ENCODE measurements around the gene ACTRT2. TPM values are rescaled to one million over a fixed set of nuclear protein-coding genes. Genes with fewer than 3 reads are reported as not detected.

ACTRT2 gene
- total and polyA plus RNA-seq, 10 of the 15 experiments (the other 5 are each of a cell fraction or from before 2014, with no cell fraction given), result not detected

DNA sequence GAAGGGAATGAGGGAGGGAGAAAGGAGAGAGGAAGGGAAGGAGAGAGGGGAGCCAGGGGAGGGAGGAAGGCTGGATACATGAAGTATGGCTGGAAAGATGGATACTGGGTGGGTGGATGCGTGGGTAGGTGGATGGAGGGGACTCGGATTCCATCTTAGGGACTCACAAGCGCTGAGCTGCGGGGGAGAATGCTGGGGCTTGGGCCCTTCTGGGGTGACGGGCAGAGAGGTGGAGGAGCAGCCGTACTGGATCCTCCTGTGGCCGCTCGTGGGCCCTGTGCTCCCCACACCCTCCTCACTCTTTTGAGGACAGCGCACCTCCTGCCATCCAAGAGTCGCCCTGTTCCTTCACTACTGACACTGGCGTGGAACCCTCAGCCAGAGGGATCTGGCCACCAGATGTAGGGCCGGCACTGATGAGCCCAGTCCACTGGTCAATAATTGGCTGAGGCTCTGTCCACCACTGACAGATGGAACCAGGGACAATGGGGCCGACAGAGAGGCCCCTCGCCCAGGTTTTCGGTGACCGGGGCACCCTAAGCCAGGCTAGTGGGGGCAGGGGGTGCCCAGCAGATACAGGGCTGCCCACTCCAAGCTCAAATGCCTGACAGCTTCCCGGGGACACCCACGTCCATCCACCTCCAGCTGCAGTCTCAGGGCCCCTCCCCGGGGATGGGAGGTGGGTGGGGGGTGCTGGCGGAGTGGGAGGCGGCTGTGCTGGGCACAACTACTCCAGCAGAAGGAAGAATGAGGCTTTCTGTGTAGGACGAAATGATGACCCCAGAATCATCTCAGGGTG, 4.4 kb upstream of the ACTRT2 start:
- CTCF ChIA-PET, result no interaction called here
- RAD21 ChIA-PET (ENCODE audit: unreplicated experiment), result no interaction called here
- no peaks in the 10 kb centered on the region for H3K27me3 ChIP-seq (replicated peaks in 1 of 2; ENCODE audit: control insufficient read depth in 2 of 2, insufficient read depth in 2 of 2, low read length in 1 of 2)
- in situ Hi-C loops (cut with MboI) (no loop called here), intact Hi-C loops (cut with micrococcal nuclease; ENCODE audit: unreplicated experiment) (no loop called here)
- H3K4me2 ChIP-seq (ENCODE audit: control insufficient read depth, insufficient read depth), result no peak overlapping the region
- no peaks in the 10 kb centered on the region for H3K36me3 ChIP-seq (ENCODE audit: control insufficient read depth in 2 of 2, insufficient read depth in 2 of 2, low read length in 1 of 2)
- H3K9ac ChIP-seq (ENCODE audit: control insufficient read depth, insufficient read depth, low read length), result no peak overlapping the region
- ATAC-seq, result no peak
- BruUV-seq (replicated peaks), result no TSS peak
- DNase-seq (ENCODE audit: low read depth, low spot score), result no peak
- H3K4me3 ChIP-seq, result no peak overlapping the region
- H4K20me1 ChIP-seq (ENCODE audit: control insufficient read depth, insufficient read depth), result no peaks in the 10 kb centered on the region
- H3K9me3 ChIP-seq (replicated peaks; ENCODE audit: control insufficient read depth, insufficient read depth, low read length), result no peaks in the 10 kb centered on the region
- SMC1A ChIA-PET (ENCODE audit: uncharacterized antibody, unreplicated experiment), result no interaction called here
- H3K27ac ChIP-seq (ENCODE audit: control insufficient read depth, insufficient read depth), result no peak overlapping the region
- no peaks in the 10 kb centered on the region for H3K4me1 ChIP-seq (ENCODE audit: control insufficient read depth, insufficient read depth, low read length)
- TF ChIP-seq NFXL1 (IDR thresholded peaks at IDR 0.05; ENCODE audit: borderline replicate concordance) (no peak), CHD2 (IDR thresholded peaks at IDR 0.05; ENCODE audit: borderline replicate concordance, low read depth, low read length) (no peak), IKZF1 (conservative IDR thresholded peaks at IDR 0.05) (no peak), TCF7 (IDR thresholded peaks at IDR 0.05; ENCODE audit: borderline replicate concordance) (no peak), PAX8 (IDR thresholded peaks at IDR 0.05) (no peak), HDGF (IDR thresholded peaks at IDR 0.05) (no peak), ZSCAN29 (IDR thresholded peaks at IDR 0.05) (no peak), MTA2 (IDR thresholded peaks at IDR 0.05; ENCODE audit: low read depth) (no peak), BCLAF1 (IDR thresholded peaks at IDR 0.05) (no peak), CHD4 (IDR thresholded peaks at IDR 0.05) (no peak), PRDM15 (CRISPR knock-in tag; IDR thresholded peaks at IDR 0.05) (no peak), LARP7 (IDR thresholded peaks at IDR 0.05) (no peak), ZNF622 (IDR thresholded peaks at IDR 0.05) (no peak), ZNF217 (IDR thresholded peaks at IDR 0.05) (no peak)
- TF ChIP-seq, protein P1, sequence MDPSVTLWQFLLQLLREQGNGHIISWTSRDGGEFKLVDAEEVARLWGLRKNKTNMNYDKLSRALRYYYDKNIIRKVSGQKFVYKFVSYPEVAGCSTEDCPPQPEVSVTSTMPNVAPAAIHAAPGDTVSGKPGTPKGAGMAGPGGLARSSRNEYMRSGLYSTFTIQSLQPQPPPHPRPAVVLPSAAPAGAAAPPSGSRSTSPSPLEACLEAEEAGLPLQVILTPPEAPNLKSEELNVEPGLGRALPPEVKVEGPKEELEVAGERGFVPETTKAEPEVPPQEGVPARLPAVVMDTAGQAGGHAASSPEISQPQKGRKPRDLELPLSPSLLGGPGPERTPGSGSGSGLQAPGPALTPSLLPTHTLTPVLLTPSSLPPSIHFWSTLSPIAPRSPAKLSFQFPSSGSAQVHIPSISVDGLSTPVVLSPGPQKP (IDR thresholded peaks at IDR 0.05; ENCODE audit: low read depth, low read length), result no peak
- TF ChIP-seq, protein P2, sequence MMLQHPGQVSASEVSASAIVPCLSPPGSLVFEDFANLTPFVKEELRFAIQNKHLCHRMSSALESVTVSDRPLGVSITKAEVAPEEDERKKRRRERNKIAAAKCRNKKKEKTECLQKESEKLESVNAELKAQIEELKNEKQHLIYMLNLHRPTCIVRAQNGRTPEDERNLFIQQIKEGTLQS (IDR thresholded peaks at IDR 0.05; ENCODE audit: borderline replicate concordance, extremely low read depth, low read depth, low read length), result no peak
- POLR2A ChIA-PET, result no interaction called here
- no peak overlapping the region for H2AFZ ChIP-seq (ENCODE audit: control insufficient read depth, low read depth, low read length)
- no peaks in the 10 kb centered on the region for H3K79me2 ChIP-seq (ENCODE audit: control insufficient read depth, insufficient read depth, low read length)
- WGBS (ENCODE audit: insufficient coverage, insufficient replicate concordance, low lambda C conversion rate, missing lambda C conversion rate), result 22% methylated on average over 22 of the region's 22 CpGs
- no peak for FAIRE-seq

All from GM12878 (cell line).